CD4-positive, alpha-beta T cell treated with Interleukin-10 for 1 hour (primary cell): Measurements from ENCODE around the gene GABRA5.
"Not testable (repeated sequence)": the region's sequence is repeated elsewhere in the genome, so short reads cannot be mapped to it uniquely, and the experiment has no call there.

Experiments
- DNase-seq: peaks from one replicate; pipeline ENCODE4 v3.0.0-alpha.2; 2020

The GABRA5 gene

DNA sequence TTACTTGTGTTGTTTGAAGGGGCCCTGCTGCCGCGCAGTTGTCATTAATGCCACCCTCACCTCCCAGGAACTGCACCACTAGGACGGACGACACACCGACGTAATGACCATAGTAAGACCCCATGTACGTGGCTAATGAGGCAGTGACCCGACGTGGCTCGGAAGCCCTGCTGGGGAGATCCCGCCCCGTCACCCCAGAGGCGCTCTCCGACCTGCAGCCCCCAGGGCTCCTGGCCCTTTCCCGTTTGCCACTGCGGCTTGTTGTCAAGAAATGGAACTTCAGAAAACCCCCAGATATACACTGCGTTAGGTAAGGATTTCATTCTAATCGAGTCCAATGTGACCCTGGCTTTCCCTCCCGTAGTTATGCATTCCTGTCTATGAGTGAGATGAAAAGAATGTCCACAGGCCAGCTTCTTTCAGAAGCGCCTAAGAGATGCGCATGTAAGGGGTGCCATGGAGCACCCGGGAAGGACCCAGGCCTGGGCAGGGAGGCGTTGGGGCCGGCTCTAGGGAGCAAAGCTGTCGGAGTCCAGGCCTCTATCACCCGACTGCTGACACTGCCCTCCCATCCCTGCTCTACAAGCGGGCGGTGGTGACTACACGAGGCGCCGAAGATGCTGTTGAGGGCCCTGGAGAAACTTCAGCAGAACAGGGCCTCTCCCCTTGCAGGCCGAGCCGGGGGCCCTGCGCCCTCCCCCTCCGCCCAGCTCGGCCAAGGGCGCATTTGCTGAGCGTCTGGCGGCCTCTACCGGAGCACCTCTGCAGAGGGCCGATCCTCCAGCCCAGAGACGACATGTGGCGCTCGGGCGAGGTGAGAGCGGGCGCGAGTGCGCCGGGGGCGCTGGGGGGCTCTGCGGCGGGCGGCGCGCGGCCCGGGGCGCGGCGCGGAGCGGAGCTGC lies at the start of gene GABRA5:
Gene GABRA5, plus strand, starts transcription at position 765 of the 902 bp plus-strand sequence. CDS start 2,187 bp downstream, outside the sequence.
- no peak for DNase-seq

DNA sequence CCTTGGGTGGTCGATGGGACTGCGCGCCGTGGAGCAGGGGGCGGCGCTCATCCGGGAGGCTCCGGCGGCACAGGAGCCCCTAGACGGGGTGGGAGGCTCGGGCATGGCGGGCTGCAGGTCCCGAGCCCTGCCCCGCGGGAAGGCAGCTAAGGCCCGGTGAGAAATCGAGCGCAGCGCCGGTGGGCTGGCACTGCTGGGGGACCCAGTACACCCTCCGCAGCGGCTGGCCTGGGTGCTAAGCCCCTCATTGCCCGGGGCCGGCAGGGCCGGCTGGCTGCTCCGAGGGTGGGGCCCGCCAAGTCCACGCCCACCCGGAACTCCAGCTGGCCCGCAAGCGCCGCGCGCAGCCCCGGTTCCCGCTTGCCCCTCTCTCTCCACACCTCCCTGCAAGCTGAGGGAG lies 35.7 kb upstream of the GABRA5 start:
- DNase-seq = not testable (repeated sequence)

DNA sequence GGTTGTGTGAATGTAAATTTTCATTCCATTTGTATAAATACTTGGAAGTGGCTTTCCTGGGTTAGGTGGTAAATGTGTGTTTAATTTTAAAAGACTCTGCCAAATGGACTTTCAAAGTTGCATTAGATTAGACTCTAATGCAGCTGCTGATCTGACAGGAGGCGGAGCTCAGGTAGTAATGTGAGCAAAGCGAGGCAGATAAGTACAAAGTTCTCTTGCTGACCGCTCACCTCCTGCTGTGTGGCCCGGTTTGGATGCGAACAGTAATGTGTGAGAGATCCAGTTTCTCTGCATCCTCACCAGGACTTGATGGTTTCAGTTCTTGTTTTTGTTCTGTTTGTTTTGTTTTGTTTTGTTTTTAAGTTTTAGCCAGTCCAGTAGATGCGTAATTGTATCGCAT lies 34.9 kb upstream of the GABRA5 start:
- DNase-seq = no peak

DNA sequence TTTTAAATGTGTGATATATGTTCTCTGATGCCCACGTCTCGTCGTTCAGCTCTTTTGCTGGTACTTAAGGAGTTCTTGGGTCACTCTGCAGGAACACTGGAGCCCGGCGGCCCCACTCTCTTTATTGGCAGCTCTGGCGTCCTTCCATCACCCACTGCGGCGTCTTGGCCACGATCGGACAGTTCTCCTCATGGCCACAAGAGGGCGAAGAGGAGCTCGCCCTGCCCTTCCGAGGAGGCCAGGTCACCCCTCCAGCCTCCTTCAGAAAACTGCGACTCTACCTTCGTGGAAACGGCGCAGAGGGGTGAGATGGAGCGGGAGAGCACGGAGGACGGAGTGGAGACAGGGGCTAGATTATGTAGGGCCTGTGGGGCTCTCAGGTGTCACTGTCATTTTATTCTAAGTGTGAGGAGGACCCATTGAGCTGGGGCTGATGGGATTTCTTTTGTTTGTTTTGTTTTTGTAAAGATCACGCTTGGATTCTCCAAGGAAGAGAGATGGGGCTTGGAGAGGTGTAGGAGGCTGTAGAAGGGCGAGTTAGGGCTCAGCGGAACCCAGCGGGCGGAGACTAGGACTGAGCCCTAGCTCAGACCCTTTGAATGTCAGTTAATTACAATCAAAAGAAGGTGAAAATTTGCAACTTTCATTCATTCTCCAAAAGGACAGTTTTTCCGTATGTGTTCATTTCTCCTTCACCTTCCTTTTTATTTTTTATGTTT lies 28.0 kb upstream of the GABRA5 start:
- no peak for DNase-seq

DNA sequence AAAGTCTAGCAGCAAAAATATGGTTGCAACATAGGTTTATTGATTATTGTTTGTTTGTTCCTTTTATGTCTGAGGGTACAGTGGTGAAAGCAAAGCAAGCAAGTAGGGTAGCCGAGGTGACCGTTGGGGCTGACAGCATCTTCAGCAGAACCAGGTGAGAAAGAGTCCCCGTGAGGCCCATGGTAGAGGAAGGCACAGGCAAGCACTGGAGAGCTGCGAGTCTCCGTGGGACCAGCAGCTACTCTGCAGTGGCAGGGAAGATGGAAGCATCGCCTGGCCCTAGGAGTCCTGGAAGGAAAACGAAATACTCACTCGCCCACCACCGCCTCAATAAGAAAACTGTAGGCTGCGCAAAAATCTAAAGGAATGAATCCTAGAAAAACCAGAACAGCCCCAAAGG lies 25.3 kb upstream of the GABRA5 start:
- no peak for DNase-seq

DNA sequence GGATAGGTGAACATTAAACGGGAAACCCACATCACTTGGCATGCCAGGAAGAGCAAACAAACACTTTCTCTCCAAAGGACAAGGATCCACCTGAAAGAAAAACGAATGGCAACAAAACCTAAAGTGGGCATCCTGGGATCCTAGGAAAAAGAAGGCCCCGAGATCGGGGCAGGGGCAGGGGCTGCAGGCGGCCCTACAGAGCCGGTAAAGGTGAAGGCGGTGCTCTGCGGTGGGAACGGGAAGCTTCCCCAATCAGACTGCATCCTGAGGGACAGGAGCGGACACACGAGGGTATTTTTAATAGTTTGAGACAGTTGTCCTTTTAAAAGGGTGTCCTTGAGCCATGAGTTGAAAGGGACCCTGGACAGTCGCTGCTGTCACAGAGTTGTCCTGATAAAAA lies 24.9 kb upstream of the GABRA5 start:
- DNase-seq = no peak

DNA sequence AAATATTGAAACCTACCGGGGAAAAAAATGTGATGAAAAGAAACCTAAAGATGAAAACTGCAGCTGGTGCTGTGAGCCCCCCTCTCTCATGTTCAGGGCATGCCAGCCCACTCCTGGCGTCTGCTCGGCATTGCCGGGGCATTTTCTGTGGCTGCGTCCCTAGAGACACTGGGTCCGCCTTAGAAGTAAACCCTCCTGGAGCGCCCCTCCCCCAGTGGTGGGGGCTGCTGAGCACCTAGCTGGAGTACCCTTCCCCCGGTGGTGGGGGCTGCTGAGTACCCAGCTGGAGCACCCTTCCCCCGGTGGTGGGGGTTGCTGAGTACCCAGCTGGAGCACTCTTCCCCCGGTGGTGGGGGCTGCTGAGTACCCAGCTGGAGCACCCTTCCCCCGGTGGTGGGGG lies 24.5 kb upstream of the GABRA5 start:
- no peak for DNase-seq

DNA sequence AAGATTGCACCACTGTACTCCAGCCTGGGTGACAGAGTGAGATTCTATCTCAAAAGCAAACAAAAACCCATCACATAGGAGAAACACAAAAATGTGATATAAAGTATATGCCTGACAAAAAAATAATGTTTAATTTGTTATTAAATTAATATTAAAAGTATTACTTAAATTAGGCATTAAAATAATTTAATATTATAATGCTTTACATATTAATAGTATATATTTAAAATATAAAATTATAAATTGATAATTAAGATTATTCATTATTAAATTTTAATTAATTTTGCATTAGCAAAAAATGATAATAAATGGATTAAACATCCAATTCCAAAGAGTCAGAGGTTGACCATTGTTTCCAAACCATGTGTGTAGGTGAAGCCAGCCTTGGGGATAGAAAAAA lies 22.0 kb upstream of the GABRA5 start:
- DNase-seq = no peak

DNA sequence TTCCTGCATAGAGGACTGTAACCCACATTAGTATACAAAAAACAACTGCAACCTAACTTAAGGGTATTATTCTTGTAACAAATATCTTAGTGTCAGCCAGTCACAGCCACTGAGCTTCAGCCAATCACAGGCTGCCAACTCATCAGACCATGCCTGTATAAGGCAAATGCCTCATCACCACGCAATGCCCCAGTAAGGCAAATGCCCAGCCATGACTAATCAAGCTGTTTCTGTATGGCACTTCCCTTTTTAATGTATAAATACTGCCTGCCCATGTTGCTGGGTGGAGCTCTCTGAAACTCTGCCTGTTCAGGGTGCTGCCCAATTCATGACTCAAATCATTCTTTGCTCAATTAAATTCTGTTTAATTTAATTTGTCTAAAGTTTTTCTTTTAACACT lies 18.4 kb upstream of the GABRA5 start:
- no peak for DNase-seq

DNA sequence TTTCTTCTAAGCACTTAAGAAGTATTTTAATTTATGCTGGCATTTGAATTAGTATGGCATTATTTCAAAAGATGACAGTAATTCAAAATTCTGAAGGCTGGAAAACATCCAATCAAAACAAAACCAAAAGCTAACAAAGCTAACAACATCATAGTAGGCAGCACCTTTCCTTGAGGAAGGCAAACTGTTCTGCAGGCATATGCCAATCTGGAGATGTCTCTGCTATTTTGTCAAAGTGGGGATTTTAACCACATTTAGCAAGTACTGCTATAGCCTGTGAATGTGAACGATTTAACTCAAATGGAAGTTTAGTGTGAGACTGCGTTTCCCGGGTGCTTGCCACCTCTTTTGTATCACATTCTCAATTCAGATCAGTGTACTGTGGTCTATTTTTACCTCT lies 16.7 kb upstream of the GABRA5 start:
- DNase-seq = no peak

DNA sequence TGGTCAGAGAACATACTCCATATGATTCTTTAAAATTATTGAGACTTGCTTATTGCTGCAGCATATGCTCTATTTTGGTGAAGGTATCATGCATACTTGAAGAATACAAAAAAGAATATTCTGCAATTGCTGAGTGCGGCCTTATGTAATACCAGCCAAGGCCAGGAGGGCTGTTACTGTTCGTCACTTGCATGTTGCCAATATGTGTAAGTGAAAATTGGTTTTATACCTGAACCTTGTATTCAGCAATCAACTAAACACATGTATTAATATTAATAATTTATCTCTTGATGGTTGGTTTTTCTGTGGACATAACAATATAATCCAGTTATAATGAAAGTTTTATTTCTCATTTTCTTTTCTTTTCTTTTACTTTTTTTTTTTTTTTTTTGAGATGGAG lies 13.9 kb upstream of the GABRA5 start:
- no peak for DNase-seq

DNA sequence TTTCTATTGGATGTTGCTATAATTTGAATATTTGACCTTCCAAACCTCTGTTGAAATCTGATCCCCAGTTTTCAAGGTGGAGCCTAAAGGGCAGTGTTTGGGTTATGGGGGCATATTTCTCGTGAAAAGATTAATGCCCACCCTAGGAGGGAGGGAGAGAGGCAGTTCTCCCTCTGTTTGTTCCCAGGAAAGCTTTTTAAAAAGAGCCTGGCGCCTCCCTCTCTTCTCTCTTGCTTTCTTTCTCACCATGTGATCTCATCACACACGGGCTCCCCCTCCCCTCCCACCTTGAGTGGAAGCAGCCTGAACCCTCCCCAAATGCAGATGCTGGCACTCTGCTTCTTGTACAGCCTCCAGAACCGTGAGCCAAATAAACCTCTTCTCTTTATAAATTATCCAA lies 12.4 kb upstream of the GABRA5 start:
- DNase-seq = no peak

DNA sequence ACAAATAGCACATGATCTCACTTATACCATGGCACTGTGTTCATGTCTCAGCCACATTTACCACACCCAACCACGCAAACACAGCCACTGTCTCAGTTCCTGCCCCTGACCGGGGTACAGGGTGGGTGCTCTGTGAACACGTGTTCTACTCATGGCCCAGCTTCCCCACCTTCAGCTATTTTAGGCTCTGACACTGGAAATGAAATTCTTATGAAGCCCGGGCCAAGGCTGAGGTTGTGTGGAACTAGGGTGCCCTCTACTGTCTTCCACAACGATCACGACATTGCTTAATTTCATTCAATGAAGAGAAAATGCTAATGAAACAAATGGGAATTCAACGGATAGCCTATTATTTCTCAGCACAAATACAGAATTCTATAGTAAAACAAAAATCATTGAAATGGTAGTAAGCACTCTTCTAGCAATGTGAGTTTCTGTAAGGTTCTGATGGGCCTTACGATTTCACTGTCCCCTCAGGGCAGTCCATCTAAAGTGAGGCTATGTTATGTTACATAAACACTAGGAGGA lies 2.1 kb upstream of the GABRA5 start:
- DNase-seq = no peak

DNA sequence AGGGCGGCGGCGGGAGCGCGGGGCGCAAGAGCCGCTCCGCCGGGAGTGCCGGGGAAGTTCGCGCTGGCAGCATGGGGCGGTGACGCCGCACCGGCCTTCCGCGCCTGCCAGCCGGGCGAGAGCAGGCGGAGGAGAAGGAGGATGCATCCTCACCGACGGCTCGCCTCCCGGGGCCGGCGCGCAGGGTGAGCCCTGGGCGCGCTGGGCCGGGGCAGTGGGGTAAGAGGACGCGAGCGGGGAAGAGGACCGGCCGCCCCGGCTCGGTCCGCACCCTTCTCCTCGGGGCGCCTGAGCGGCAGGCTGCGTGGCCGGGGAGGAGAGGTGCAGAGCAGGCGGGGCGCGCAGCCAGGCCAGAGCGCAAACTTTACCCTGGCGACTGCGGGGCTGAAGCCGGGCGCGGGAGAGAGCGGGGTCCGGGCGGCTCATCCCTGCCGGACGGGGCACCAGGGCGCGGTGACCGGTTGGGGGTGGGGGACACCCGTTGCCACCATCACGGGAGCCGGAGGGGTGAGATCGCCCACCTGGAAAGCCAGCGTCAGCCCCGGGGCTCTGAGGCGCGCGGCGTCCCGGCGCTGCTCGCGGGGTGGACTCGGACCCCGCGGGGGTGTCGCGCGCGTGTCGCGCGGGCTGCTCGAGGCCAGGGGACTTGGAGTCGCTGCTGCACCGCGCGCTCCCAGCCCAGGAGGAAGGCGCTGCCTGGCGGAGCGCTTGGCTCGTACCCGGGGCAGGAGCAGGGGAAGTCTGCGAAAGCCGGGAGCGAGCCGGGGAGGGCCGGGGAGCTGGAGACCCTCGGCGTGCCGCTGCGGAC lies 542 bp downstream of the GABRA5 start:
- no peak for DNase-seq

DNA sequence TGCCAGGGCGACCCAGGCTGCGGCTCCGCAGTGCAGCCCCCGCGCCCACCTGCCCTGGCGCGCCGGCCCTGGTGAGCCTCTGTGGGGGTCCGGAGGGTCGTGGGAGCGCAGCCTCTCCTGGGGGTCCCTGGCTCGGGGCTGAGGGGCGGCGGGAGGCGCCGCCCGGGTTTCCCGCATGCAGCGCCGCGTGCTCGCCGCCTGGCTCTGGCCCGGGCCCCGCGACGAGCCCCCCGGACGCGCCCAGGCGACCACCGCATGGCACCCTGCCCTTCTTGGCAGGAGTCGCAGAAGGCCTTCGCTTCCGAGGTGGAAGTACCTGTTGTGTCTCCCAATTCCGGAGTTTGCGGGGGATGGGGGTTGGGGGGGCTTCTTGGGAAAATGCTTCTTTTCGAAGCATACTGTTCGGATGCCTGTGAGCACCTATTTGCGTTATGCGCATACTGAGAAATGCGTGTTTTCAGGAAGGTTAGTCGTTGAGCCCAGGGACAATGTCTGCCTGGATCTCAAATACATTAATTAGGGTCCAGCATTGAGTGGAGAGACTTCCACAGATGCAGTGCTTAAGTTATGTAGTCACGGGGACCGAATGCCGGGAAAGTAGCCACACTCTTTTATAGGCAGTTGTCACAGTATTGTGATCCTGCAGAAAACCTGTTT lies 1.3 kb downstream of the GABRA5 start:
- DNase-seq = no peak

DNA sequence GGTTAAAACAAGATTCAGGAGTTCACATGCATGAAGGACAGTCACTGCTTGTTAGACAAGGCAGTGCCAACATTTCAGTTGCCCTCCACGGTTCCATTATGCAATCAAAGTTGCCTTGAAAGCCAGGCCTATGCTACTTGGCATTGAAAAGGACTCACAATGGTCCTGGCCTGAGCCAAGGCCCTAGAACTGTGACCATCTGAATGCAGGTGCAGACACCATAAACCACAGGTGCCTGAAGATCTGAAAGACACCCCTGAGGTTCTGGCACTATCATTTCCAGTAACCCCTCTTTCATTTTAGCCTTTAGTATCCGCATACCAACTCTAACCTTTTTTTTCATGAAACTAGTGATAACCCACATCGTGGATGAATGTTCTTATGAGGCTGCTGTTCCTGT lies 2.8 kb downstream of the GABRA5 start:
- DNase-seq = no peak

DNA sequence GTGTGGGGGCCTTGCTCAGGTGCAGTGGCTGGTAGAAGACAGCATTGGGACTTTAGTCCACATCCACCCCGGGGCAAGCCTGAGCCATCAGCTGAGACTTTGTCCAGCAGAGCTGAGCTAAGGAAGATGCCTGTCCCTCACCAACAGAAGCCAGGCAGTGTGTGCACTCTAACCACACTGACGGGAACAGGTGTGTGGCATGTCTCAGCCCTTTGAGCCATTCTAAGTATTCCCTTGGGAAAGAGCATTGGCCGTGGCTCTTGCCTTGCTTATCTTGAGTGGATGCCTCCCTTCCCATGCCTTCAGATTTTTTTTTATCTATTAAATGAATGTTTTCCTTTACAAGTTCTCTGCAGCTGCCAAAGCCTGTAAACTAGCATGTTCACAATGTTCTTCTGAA lies 3.5 kb downstream of the GABRA5 start:
- no peak for DNase-seq

DNA sequence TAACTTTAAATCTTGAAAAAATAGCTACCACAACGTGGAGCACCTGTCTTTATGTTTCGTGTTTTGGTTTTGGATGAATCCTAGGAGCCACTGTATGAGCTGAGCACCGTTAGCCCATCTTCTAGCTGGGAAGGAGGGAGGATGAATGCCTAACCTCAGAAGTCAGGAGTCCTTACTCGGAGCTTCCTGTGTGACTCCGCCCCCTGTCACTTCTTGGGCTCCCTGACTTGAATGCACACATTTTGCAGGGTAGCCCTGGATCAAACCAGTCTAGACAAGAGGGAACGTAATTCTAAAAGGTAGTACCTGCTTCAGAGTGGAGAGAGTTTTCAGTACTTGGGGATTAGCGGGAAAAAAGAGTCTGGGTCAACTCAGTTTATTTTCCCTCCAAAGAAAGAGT lies 5.3 kb downstream of the GABRA5 start:
- DNase-seq = no peak

DNA sequence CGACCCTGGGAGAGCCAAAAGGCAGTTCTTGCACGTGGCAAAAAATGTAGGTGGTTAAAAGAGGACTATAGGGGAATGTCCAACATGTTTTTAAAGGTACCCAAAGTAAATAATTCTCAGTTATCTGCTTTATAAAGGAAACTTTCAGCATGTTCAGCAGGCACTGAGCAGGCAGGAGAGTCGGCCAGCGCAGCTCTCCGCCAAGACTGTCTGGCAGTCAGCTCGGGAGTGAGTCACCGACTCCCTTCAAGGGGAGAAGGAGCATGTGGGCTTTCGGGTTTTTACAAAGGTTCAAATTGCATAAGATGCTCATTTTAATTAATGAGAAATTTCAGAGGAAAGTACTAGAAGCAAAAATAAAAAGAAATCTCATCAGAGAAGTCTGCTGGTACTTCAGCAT lies 7.0 kb downstream of the GABRA5 start:
- no peak for DNase-seq

DNA sequence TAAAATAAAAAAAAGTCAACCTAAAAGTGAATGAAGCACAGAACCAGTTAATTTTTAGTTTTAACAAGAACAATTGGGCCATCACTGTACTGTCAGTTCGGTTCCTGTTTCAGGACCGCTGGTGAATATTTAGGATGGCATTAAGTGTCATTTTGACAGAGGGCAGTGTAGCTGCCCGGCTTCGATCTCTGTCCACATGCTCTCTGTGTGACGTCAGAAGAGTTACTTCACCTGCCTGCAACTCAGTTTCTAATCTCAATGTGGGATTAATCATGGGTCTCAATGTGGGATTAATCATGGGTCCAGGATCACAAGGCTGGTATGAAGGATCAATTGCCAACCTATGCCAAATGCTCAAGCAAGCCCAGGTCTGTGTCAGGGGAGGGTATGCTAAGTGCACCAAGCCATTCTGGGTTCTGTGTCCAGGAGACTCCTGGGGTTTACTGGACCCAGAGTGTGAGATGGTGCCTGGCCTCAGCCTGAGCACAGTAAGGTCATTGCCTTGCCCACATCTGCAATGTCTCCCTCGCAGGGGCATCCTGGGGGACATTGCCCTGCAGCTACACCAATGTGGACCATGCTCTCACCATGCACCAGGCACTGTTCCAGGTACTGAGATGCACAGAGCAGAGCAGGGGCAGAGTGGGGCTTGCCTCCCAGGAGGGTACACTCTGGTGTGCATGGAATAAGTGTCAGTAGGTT lies 8.1 kb downstream of the GABRA5 start:
- no peak for DNase-seq

DNA sequence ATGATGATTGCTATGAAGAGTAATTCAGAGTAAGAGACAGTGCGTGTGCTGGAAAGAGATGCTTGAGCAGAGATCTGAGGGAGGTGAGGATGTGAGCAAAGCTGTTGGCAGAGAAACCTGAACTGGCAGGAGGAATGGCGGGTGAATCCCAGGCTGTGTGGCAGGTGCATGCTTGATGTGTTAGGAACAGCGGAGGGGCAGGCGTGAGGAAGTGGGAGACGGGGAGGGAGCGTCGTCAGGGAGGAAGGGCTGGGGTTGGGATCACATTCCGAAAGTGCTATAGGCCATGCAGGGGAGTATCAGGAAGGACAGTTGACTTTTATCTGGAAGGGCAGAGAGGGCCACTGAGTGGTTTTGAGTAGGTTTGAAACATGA lies 8.6 kb downstream of the GABRA5 start:
- DNase-seq = no peak

DNA sequence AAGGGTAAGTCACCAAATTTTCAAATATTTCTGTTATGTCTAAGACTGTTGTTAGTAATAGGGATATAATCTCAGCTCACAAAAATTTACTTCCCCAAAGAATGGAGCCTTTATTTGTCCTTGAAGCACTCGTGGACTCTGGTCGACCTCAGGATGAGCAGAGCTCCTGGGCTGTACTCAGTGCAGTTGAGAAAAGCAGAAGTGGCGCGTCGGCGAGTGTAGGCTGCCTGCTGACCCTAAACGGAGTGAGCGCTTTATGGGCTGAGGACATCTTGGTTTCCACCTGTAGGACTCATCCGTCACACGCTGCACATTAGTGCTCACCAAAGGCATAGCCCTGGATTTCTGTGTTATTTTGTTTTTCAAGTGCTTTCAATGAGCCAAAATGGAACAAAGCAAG lies 11.0 kb downstream of the GABRA5 start:
- DNase-seq = no peak
